ENCODE data around the gene BCAS3.

GRCh38 chr17:61199431-61200338, 522.0 kb downstream of the BCAS3 start:
- no peak for TF ChIP-seq CTCF (conservative IDR thresholded peaks at IDR 0.05; ENCODE audit: low read depth, low read length)
- no peak for TF ChIP-seq EZH2 (IDR thresholded peaks at IDR 0.05; ENCODE audit: borderline replicate concordance, low read depth, low read length, poor library complexity, severe bottlenecking)

Data from A673 (cell line).